SK-N-SH (cell line): ENCODE measurements around the gene PTPRG.

Experiments used
- CTCF ChIP-seq: fragments of 200-600 bp; sonication (generic); IDR thresholded peaks from 2 replicates; pipeline ENCODE4 v1.6.1; 2017; ENCODE audit warnings: antibody characterized with exemption, mild to moderate bottlenecking, moderate library complexity
- EP300 ChIP-seq, 2 experiments: IDR thresholded peaks; 2 replicates each; pipeline versions ENCODE4 v1.4.0 to v1.6.1; 2012; ENCODE audit warnings: borderline replicate concordance in 1 of 2, low read depth in 1 of 2, low read length in 1 of 2
- GABPA ChIP-seq: IDR thresholded peaks from 2 replicates; pipeline ENCODE4 v1.4.0; 2012; ENCODE audit warnings: low read depth, mild to moderate bottlenecking
- MAX ChIP-seq: IDR thresholded peaks from 2 replicates; pipeline ENCODE4 v1.4.0; 2012; ENCODE audit warnings: low read depth
- RAD21 ChIP-seq: IDR thresholded peaks from 2 replicates; pipeline ENCODE4 v1.6.1; 2012; ENCODE audit warnings: mild to moderate bottlenecking, low read length
- SMC3 ChIP-seq: IDR thresholded peaks from 2 replicates; pipeline ENCODE4 v1.6.1; 2012; ENCODE audit warnings: low read depth, low read length, improper control_type of control experiment
- TAF1 ChIP-seq: IDR thresholded peaks from 2 replicates; pipeline ENCODE4 v1.6.1; 2012; ENCODE audit warnings: low read depth, mild to moderate bottlenecking, low read length, moderate library complexity, borderline replicate concordance

- no peak for TF ChIP-seq CTCF
- no peak for TF ChIP-seq SMC3
- no peak for TF ChIP-seq RAD21
- no peak for TF ChIP-seq TAF1
- TF ChIP-seq GABPA: no peak
- TF ChIP-seq MAX: no peak
- TF ChIP-seq EP300 (IDR thresholded peaks at IDR 0.05; ENCODE audit: borderline replicate concordance in 1 of 2, low read depth in 1 of 2, low read length in 1 of 2): no peak; a peak in 1 of 4 replicates
Observed at GRCh38 chr3:61960976-61961375, 399.6 kb downstream of the PTPRG start.
